Hematopoietic multipotent progenitor cell treated with erythropoietin and hydrocortisone succinate and interleukin-3 and kit ligand, for 17 days (in vitro differentiated cells): ENCODE results near the gene TMEM203.
A peak's percentile ranks its signal among the peaks of the same experiment; 100 is the strongest.

Source experiments
- DNase-seq: peaks from one replicate; pipeline ENCODE4 v3.0.0-alpha.2; 2015; ENCODE audit warnings: low spot score

TMEM203 gene

DNA sequence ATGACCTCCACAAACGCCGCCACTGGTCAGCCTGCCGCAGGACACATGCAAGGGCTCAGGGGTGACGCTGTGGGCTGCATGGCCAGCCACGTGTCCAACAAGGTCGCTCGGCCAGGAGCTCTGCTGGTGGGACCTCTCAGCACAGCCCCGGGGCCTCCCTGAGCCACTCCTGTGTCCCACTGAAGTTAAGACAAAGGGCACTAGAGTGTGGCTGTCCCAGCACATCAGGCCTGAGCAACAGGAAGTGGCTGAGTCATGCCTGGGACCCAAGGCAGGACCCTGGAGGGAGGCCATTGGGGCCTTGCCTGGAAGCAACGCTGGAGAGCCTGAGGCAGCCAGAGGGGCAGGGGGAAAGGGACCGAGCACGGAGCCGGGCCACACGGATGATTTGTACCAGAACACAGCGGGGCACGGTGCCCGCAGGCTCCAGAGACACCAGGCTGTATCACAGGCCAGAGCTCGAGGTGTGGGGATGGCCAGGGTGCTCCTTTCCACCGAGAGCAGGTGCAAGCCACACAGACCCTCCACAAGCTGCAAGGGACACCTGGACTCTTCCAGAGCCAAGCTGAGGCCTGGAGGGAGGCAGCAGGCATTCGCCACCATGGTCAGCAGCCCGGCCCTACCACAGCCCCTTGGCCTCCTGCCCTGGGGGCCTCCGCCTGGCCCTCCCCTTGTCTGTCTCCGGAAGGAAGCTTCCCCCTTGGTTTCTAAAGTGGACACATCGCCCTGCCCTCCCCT, 27.1 kb downstream of the TMEM203 start:
- DNase-seq: no peak

DNA sequence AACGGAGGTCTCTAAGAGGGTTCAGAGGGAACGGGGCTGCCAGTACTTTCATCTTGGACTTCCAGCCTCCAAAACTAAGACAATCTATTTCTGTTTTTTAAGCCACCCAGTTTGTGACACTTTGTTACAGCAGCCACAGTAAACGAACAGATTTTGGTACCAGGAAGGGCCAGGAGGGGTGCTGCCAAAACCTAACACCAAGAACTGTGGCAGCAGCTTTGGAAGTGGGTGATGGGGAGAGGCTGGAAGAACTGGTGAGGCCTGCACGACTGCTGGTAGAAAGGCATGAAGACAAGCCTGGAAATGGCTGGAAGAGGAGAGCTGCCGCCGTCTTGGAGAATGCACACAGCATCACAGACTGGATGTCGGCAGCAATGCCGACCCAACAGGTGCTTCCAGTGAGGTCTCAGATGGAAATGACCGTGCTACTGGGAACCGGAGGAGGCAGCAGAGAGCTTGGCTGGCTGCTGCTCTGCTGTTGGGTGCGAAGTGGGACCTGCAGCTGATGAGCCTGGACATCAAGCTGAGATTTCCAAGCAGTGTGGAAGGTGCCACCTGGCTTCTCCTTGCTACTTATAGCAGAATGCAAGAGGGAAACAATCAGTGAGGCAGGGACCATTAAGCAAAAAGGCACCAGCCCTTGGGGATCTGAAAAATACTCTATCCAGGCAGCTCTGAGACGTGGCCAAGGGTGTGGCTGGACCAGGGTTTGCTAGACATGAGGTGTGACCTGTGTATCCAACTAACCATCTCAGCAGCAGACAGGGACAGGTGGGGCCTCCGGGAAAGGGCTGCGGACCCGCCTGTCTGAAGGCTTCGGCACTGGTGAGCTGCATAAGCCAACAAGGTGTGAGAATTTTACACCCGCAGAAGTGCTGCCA, 28.9 kb downstream of the TMEM203 start:
- peak; percentile 36 for DNase-seq

DNA sequence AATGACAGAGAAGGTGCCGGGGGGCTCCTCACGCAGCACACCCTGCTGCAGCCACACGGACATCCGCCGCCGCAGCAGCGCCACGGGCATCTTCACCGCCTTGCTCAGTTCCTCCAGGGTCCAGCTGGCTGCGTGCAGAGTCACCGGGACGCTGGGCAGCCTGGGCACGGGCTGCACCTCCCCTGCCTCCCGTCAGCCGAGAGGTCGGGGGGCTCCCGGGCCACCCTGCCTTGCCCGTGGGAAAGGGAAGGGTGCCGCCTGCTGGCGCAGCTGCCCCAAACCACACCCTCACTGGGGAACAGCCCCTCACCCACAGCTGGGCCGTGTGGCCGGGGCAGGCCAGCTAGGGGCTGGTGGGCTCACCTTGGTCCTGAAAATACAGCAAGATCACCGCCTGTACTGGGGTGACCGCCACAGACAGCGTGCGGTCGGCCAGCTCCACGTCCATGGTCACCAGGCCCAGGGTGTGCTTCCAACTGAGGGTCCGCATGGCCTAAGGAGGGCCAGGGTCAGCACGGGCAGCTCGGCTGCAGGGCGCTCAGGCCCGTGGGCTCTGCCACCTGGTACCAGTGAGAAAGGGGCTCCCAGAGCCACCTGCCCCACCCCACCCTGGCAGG, 30.0 kb downstream of the TMEM203 start:
- no peak for DNase-seq

DNA sequence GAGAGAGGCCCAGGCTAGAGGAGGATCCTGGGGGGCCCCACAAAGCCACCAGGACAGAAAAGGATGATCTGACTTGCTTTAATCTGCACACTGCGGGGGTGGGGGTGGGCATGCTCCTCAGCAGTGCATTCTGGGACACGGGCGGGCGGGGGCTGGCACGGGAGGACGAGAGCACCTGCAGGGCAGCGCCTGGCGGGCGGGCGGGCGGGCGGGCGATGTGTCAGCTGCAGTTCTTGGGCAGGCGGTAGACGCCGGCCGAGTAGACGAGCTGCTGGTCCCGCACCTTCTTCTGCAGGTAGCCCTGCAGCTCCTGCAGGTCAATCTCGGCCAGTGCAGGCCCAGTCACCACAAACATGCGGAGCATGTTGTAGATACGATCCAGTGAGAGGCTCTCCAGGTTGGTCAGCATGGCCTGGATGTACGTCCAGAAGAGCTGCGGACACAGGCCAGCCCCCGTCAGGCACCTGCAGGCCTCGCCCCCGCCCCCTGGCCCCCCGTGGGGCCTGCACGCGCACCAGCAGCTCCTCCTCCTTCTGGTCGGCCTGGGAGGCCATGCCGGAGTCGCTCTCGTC, 30.6 kb downstream of the TMEM203 start:
- DNase-seq: no peak

DNA sequence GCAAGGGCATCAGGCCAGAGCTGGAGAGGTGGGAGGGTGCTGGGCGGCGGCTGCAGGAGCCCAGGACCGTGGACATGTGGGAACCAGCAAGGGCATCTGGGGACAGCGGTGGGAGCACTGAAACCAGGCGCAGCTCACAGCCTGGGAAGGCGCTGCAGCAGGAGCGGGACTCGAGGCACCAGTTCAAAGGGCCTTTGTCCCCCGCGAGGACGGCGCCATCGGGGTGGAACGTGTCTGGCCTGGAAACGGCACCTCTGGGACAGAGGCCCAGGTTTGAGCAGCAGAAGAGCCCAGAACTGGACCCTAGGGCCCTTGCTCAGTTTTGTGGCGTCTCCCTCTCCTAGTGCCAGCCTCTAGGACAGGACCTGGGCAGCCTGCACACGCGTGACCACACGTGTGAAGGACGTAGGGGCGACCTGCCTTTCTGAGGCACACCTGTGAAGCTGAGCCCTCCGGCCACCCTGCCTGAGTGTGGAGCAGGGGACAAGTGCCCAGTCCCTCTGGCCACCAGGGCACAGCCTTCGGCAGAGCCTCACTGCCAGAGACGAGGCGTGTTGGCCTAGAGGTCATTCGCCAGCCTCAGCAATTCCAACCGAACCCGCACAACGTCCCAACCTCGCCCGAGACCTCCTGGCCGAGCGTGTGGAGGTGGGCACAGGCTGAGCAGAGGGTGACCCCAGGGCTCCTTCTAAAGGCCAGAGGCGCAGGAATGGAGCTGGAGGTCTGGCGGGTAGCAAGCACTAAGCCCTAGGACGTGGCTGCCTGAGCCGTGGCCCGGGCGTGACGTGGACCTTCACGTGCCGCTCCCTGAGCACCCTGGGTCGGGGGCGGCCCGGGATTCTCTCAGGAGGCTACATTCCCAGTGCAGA, 31.4 kb downstream of the TMEM203 start:
- no peak for DNase-seq

DNA sequence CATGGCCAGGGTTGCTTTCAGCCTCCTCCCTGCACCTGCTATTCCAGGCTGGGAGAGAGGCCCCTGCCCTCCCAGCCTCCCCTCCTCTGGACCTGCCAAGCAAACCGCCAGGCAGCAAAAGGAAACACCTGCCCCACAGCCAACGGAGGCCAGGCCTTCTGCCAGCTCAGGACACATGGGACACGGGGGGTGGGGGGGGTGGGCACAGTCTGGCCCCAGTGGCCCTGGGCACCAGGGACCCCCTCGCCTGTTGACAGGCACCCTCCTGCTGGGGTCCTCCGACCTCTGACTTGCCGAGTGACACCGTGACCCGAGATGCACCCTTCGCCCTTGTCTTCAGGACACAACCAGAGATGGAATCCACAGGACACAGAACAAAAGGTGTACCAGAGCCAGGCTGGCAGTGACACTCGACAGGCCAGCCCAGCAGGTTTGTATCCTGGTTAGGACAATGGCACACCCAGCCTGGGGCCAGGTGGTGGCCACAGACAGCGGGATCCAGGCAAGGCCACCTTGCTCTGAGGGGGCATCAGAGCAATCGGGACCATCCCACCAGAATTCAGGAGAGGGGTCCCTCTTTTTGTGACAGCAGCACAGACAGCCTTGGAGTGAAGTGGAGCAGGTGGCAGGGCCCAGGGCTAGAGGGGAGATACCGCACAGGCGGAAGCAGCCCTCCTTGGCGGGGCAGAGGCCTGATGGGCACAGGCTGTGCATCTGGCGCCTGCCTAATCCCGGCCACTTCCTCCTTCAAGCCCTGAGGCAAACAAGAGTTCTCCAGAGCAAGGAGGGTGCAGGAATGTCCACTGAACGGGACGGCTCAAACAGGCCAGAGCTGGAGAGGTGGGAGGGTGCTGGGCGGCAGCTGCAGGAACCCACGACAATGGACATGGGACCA, 32.3 kb downstream of the TMEM203 start:
- DNase-seq: no peak

DNA sequence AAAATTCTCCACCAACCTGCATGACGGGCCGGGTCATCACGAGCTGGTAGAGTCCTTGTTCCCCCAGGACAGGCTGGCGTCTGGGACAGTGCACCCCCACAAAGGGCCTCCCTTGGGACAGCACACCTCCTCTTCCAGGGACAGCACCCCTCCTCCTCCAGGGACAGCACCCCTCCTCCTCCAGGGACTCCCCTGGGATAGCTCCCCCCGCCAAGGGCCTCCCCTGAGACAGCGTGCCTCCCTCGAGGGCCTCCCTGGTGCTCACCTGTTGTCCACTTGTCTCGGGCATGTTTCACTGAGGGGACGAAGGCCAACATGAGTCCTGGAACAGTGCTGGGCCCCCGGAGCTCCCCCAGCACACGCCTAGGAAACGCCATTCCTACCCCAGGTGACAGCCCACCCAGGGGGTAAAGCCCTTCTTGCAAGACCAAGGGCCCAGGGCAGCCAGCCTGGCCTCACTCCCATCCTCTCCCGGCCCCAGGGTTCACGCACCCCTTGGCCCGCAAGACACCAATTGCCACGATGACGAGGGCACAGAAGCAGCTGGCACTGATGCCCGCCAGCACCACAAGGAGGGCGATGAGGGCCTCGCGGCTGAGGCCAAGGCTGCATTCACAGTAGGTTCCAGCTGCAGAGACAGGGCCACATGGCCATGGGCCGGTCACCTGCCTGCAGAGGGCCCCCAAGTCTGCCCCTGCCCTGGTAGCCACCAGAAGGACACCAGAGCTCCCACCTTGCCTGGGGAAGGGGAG, 34.1 kb downstream of the TMEM203 start:
- DNase-seq: no peak

DNA sequence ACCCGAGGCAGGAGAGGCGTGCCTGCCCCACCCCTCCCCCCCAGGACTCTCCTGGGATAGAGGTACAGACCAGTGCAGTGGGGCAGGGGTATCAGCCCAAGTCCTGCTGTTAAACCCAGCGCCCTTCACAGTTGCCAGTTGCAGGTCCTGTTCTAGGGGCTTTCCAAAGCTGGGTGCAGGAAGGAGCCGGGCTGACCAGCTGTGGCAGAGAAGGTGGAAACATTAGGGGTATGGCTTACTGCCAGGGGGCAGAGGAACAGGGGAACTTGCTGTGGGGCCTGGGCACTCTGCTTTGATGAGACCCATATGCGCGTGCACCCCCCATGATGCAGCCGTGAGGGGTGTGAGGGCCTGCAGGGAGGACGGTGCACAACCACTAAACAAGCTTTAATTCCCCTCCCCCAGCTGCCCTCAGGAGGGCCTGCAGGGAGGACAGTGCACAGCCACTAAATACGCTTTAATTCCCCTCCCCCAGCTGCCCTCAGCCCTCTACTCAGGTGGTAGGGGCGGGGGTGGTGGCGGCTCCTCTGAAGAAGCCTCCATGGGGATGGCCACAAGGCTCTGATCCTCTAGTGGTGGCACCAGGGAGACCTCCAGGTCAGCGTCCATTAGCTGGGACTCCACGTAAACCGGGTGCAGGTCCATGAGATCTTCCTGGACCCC, 34.8 kb downstream of the TMEM203 start:
- no peak for DNase-seq

DNA sequence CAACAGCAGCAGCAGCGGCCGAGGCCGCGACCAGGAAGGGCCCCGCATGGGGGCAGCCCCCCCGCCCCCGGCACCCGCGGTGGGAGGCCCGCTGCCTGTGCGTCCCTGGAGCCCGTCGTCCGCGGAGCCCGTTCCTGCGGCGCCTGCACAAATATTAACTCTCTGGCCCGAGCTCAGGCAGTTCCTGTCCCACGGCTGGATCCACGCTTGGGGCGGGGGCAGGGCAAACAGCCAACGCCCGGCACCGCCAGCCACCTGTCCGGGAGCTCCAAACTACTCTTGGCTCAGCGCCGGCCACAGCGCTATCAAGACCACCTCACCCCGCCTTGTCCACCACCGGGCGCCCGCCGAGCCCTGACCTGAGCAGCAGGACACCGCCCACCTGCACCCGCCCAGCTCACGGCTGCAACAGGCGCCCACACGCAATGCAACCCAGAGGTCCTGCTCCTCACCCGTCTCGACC, 35.5 kb downstream of the TMEM203 start, which contains the start of gene LRRC26:
TSS of gene LRRC26 (minus strand) at position 156 of the 463 bp plus-strand sequence. CDS start at position 48, 108 bp downstream.
- DNase-seq: no peak

DNA sequence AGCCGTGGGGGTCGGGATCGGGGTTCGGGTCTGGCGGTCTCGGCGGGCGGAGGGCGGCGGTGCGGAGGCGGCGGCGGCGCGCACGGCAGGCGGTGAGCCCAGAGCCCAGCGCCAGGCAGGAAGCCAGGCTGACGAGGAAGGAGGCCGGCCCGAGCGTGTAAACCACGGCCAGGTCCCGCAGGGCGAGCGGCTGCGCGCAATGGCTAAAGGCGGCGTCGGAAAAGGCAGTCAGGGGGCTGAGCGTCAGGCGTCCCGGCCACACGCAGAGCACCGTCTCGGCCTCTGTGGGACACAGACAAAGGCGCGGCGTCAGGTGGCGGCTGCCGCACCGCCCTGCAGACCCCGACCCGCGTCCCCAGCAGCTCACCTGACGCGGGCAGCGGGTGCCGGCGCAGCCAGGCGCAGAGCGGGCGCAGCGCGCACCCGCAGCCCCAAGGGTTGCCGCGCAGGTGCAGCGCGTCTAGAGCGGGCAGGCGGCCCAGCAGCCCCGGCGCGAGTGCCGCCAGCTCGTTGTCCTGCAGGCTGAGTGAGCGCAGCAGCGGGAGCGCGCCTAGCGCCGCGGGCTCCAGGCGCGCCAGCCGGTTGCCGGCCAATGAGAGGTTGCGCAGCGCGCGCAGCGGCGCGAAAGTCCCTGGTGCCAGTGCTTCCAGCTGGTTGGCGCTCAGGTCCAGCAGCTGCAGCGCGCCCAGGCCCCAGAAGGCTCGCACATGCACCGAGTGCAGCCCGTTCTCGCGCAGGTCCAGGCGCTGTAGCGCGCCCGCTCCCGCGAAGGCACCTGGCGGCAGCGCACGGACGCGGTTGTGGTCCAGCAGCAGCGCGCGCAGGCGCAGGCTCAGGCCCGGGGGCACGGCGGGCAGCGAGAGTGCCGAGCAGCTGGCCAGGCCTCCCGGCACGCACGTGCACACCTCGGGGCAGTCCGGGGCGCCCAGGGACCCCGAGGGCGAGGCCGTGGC, 36.3 kb downstream of the TMEM203 start:
- no peak for DNase-seq

DNA sequence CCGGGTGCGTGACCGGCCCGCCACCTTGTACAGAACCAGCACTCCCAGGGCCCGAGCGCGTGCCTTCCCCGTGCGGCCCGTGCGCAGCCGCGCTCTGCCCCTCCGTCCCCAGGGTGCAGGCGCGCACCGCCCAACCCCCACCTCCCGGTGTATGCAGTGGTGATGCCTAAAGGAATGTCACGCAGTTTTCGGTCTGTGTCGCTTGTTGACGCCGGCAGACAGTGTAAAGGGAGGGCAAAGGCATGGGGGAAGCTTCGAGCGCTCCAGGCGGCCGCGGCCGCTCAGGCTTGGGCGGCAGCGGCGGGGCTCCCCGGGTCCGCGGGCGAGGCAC, 36.9 kb downstream of the TMEM203 start:
- DNase-seq: no peak

DNA sequence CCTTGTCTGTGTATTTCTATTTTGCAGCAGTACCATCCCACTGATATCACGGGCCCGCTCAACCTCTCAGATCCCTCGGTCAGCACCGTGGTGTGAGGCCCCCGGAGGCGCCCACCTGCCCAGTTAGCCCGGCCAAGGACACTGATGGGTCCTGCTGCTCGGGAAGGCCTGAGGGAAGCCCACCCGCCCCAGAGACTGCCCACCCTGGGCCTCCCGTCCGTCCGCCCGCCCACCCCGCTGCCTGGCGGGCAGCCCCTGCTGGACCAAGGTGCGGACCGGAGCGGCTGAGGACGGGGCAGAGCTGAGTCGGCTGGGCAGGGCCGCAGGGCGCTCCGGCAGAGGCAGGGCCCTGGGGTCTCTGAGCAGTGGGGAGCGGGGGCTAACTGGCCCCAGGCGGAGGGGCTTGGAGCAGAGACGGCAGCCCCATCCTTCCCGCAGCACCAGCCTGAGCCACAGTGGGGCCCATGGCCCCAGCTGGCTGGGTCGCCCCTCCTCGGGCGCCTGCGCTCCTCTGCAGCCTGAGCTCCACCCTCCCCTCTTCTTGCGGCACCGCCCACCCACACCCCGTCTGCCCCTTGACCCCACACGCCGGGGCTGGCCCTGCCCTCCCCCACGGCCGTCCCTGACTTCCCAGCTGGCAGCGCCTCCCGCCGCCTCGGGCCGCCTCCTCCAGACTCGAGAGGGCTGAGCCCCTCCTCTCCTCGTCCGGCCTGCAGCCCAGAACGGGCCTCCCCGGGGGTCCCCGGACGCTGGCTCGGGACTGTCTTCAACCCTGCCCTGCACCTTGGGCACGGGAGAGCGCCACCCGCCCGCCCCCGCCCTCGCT, 37.5 kb downstream of the TMEM203 start:
- no peak for DNase-seq

DNA sequence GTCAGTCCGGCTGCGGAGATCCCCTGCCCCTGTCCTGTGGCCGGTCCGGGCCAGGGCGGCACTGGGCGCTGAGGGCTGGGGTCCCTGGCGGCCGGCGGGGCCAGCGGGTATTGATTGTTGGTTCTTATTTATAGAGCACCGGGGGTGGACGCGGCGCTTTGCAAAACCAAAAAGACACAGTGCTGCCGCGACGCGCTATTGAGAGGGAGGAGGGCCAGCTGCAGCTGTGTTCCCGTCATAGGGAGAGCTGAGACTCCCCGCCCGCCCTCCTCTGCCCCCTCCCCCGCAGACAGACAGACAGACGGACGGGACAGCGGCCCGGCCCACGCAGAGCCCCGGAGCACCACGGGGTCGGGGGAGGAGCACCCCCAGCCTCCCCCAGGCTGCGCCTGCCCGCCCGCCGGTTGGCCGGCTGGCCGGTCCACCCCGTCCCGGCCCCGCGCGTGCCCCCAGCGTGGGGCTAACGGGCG, 38.1 kb downstream of the TMEM203 start:
- no peak for DNase-seq

DNA sequence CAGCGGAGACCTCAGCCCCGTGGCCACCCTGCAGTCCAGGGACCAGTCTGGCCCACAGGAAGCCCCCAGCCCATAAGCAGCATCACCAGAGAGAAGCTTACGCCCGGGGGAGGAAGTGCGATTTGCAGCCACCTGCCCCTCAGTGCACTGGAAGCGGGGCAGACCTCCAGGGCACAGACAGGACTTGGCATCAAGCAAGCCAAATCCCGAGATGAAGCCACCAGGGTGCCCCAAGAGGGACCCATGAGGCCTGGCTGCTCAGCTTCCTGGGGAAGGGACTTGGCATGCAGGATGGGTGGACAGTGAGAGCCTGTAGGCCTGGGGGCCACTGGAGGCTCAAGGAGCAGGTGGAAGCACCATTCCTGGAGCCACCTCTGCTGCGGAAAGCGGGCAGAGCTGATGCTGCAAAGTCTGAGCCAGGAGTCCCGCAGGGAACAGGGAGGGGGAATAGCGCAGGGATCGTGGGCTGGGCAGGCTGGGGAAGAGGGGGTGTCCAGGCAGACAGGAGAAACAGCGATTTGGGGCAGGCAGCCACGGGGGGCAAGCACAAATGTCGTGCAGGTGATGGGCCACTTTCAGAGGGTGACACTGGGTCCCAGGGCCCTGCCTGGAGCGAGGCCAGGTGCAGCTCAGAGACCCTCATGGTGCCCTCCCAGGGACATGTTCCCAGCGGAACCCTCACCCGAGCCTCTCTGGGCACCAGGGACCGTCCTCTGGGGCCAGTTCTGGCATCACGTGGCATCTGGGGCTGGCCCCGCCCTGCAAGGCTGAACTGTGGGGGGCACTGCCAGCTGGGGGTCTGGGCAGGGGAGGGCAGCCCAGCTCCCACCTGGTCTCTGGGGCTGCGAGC, 38.8 kb downstream of the TMEM203 start:
- no peak for DNase-seq

DNA sequence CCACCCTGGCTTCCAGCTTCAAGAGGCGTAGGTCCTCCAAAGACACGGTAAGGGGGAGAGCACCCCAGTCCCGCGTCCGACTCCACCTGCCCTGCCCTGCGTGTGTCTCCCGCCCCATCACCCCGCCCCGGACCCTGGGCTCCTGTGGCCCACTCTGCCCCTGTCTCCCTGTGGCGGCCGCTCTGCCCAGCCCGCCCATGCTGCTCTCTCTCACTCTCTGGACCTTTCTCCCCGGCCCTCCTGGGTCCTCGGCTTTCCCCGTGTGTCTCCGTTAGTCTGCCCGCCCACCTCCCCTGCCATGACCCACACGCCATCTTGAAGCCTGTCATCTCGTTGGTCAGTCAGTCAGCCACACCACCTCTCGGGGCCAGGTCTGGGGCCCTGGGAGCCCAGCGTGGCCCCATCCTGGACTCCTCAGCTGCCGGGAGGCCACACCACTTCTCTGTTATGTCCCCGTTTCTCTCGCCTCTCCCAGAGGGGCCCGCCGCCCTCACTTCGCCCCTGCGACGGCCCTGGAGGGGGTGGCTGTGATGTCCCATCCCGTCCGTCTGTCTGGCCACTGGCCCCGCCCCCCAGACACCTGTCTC, 40.1 kb downstream of the TMEM203 start:
- DNase-seq: no peak
